Muscle of arm (tissue), 12 donors: ENCODE data around the gene KCNQ2. TPM values are rescaled to one million over a fixed set of nuclear protein-coding genes. Genes with fewer than 3 reads are reported as not detected.

Experiments
- DNase-seq: peaks from one replicate; pipeline ENCODE4 v3.0.0-alpha.2; 2013
- polyA plus RNA-seq, 12 donors: library from polyadenylated mRNA; unstranded; fragments of 120-200 nt; gene quantifications; one replicate each; pipeline ENCODE4 v1.2.1, GENCODE V29; 2013; ENCODE audit not compliant: insufficient read length in 12 of 12

Gene KCNQ2
- polyA plus RNA-seq, 12 donors: 1.6 to 5.4 (median 2.9) TPM; not detected in 1

DNA sequence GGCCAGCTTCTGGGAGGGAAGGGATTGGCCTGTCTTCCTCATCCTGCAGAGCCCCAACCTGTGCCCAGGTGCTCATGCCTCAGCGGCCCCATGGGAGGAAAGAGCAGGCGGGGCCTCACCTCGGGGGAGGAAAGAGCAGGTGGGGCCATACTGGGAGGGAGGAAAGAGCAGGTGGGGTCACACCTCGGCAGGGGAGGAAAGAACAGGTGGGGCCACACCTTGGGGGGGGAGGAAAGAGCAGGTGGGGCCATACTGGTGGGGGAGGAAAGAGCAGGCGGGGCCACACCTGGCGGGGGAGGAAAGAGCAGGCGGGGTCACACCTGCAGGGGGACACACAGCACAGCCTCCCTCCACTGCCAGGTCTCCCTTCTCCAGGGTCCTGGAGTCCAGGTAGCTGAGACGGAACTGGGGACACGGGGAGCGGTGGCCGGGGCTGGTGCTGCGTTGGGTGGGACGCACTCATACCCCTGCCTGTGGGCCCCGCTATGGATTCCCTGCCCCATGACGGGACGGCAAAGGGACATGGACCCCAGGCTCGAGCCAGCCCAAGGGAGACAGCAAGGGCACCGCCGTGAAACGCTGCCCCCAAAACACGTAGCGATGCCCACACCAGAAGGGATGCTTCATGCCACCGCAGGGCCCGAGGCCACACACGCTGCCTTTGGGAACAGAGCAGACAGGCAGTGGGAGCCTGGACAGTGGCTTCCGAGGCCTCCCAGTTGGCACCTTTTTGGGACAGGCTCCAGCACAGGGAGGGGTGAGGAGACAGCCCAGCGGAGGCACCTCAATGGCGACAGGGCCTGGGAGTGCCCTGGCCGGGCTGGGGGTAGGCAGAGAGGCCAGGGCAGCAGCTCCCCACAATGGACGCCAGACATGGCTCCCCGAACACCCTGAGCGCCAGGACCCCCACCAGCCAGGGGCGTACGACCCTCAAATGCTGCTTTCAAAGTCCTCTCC, 68.0 kb downstream of the KCNQ2 start:
- no peak for DNase-seq

DNA sequence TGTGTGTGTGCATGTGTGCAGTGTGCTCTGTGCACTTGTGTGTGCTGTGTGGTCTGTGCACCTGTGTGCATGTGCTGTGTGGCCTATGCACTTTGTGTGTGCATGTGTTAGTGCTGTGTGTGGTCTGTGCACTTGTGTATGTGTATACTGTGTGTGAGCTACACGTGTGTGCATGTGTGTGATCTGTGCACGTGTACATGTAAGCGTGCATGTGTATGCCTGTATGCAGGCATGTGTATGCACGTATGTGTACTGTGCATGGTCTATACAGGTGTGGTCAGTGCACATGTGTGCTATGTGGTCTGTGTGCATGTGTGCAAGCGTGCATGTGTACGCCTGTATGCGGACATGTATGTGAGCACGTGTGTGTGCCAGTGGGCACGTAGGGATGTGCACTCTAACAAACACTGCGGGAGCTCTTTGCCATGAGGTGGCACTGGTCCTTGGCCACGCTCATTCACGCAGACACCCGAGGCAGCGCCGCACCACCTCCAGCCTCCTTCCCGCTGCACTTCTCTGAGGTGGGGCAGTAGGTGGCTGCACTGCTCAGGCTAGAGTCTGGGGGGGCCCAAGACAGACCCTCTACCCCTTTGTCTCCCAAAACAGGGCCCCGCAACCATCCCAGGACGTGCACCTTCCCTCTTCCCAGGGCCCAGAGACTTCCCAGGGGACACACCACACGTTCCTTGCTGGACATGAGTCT, 68.9 kb downstream of the KCNQ2 start:
- DNase-seq: no peak

DNA sequence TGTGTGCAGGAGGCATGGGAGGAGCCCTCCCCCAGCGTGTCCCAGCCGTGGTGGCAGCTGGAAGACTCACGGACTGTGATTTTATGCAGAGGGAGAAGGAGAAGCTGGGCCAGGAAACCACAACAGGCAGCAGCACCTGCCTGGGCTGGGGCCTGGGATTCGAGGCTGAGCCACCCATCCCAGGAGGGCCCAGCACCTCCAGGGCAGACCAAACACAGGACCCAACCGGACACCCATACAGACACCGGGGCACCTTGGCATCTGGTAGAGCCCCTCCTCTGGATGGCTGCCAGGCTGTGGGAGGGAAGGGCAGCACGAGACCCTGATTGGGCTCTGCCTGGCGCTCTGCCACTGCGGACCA, 69.6 kb downstream of the KCNQ2 start:
- DNase-seq: no peak

DNA sequence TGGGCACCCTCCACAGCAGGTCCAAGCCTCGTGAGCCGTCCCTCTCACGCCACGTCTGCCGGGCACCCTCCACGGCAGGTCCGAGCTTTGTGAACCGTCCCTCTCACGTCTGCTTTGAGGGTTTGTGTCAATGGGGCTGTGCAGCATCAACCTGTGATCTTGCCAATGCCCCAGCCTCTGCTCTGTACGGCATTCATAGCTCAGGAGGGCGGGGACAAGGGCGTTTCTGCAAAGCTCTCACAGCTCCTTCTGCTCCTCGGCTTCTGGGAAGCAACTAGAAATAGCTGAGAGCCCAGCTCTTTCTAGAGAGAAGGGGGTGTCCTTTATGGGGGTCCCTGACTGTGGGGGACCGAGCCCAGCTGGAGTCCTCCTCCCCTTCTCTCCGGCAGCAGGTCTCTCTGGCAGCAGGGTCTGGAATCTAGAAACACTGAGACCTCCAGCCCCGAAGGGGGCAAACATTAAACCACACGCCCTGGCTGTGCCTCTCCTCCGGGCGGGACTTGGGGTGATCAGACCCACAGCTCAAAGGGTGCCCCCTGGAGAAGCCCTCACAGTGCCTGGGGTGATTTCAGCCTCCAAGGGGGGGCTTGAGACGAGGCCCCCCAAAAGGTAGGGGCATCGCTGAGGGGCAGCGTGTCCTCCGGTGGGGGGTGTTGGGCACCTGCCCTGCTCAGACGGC, 70.1 kb downstream of the KCNQ2 start:
- DNase-seq: no peak

DNA sequence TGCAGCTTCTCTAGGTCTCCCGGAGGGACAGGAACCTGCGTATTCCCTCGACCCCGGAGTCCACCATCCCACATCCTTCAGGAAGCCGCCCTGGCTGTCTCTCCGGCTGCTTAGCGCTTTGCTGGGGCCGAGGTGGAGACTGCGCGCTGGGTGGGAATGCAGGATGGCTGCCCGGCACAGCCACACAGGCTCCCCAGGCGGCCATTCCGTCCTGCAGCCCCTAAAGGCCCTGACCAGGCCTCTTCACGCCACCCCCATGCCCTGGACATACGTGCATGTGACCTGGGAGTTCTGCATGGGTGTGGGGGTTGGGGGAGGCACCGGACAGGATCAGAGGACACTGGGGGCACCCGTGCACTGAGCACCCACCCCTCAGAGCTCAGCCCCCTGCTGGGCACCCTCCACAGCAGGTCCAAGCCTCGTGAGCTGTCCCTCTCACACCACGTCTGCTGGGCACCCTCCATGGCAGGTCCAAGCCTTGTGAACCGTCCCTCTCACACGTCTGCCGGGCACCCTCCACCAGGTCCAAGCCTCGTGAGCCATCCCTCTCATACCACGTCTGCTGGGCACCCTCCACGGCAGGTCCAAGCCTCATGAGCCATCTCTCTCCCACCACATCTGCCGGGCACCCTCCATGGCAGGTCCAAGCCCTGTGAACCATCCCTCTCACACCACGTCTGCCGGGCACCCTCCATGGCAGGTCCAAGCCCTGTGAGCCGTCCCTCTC, 70.9 kb downstream of the KCNQ2 start:
- no peak for DNase-seq

DNA sequence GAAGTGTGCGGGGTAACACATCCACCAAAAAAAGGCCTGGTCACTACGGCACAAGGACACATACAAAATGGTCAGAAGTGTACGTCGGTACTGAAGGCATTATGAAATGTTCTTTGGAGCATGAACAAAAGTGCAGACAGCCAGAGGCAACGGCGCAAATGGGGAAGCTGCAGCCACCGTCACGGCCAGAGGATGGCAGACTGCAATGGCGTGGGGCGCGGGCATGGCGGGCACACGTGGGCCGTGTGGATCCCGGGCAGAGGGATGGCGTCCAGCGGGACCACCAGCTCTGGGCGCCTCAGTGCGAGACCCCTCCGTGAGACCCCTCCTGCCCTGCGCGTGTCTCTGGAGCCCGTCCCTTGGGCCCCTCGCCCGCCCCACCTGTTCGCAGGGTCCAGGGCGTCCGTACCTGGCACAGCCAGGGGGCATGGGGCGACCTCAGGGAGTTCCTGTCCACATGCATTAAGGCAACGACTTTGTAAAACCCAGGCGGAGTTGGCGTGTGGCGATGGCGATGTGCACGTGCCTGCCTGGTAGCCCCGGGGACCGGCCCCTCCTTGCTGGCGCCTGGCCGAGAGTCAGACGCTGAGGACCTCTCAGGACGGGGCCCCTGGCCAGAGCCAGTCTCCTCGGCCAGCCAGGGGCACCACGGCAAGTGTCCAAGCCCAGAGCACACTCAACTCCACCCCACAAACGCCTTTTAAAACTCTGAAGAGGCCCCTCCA, 71.8 kb downstream of the KCNQ2 start:
- DNase-seq: no peak

DNA sequence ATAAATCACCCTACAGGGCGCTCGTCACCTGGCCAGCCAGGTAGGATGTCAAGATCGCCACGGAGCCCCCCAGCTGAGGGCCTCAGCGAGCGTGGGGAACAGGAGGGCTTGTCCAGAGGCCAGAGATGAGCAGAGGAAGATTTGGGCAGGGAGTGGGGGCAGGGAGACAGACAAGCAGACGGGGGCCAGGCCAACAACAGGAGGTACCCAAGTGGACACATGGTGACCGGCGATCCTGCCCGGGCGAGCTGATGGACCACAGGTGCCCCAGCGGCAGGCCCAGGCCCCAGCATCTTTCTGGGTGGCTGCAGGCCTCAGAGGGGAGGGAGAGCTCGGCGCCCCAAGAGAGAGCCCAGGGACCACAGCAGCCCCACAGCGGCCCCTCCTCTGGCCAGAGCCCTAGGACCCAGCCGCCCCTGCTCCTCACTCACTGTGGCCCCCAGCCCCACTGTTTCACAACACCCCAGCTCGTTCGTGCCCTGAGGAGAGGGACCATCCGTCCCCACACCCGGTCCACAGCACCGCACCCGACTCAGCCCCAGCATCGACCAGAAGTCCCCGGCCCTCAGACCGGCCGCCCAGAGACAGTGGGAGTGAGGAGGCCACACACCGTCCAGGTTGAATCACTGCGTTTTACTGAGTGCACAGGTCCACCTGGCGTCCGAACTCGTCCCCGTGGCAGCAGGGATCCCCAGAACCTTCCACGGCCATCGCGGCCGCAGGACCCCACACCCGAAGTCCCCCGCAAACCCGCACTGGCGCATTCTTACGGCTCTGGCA, 72.7 kb downstream of the KCNQ2 start:
- no peak for DNase-seq

DNA sequence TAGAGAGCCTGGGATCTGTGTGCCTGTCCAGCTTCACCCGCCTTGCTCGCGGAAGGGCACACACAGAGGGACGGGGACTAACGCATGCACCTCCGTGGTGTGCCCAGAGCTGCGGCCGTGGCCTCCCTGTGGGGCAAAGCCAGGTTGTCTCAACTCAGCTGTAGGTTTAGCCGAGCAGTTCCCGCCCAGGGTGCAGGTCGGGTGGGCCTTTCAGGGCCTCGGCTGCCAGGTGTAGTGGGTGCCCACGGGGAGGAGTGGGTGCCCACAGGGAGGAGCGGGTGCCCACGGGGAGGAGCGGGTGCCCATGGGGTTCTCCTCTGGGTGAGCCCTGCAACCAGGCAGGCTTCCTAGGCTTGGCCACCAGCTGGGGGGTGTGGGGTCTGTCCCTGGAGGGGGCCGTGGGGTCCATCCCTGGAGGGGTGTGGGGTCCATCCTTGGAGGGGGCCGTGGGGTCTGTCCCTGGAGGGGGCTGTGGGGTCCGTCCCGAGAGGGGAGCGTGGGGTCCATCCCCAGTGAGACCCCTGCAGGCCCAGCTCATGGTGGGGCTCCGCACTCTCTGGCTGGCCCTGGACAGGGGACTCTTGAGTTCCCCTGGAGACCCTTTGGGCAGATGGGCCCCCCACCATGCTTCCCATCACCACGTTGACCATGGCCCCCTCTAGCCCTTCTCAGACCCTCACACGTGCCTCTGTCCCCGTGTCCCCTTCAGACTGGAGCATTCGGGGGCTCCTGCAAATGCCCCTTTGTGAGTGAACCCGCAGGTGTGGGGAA, 73.5 kb downstream of the KCNQ2 start:
- no peak for DNase-seq

DNA sequence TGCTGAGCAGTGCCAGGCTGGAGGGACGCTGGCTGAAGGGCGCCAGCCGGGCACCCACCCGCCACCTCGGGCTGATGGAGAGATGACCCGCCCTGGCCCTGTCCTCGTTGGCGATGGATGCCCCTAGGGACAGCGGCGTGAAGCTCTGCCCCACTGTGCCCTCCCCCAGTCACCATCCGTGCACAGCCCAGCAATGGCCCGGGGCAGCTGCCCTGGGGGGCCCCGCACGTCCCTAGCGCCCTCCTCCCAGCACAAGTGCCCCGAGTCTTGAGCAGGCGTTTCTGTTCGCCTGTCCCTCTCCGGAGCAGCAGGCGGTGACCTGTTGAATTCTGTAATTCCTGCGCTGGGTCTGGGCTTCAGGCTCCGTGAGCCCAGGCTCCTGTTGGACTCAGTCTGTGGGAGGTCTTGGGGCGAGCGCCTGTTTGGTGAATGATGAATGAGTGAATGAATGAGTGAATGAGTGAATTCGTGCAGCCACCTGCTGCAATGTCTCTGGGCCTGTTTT, 74.5 kb downstream of the KCNQ2 start:
- no peak for DNase-seq

DNA sequence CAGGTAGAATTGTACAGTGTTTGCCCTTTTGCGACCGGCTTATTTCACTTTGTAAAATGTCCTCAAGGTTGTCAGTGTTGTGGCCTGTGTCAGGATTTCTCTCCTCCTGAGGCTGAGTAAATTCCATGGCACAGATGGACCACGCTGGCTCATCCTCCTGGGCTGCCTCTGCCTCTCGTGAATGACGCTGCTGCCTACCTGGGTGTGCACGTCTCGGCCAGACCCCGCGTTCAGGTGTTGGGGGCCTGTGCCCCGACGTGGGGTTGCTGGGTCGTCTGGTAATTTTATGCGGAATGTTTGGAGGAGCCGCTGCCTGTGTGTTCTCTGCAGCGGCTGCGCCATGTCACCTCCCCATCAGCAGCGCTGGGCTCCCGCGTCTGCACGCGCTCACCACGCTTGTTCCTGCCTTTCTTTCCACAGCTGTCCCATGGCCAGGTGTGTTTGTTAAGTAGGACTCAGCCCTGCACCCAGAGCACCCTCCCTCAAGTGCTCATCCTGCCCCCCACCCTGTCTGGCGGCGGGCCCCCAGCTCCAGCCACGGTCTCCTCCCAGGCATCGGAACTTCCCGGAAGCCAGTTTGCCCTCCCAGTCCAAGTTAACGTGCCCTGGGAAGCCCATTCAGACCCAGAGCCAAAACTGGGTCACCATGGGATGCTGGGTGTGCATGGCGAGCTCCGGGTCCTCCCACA, 75.2 kb downstream of the KCNQ2 start:
- DNase-seq: no peak

DNA sequence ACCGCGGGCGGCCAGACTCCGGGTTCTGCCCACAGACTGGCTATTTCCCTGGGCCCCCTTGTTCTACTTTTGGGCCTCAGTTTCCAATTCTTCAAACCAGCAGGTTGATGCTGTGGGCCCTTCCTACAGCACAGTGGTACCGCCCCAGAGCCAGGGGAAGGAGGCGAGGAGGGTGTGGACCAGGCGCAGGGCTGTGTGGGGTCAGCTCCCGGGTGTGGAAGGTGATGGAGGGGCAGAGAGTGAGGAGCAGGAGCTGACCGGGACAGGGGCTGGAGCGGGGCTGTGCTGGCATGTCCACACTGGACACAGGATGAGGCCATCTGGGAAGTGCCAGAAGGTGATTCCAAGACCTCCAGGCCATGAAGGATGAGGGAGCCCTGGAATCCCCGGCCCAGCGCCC, 76.2 kb downstream of the KCNQ2 start:
- DNase-seq: no peak

DNA sequence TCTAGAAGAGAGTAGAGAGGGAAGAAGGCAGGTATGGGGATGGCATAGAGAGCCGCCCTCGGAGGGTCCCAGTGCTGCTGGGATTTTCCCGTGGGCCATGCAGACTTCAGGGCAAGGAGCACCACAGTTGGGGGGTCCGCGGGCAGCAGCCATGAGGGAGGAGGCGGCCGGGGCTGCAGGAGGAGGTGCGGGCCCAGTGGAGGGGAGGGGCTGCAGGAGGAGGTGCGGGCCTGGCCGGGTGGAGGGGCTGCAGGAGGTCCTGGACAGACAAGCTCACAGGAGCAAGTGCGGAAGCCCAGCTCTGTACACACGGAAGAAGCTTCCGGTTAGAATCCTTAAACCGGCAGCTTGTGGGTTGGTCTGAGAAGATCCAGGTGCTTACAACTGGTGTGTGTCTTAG, 76.7 kb downstream of the KCNQ2 start:
- DNase-seq: no peak

DNA sequence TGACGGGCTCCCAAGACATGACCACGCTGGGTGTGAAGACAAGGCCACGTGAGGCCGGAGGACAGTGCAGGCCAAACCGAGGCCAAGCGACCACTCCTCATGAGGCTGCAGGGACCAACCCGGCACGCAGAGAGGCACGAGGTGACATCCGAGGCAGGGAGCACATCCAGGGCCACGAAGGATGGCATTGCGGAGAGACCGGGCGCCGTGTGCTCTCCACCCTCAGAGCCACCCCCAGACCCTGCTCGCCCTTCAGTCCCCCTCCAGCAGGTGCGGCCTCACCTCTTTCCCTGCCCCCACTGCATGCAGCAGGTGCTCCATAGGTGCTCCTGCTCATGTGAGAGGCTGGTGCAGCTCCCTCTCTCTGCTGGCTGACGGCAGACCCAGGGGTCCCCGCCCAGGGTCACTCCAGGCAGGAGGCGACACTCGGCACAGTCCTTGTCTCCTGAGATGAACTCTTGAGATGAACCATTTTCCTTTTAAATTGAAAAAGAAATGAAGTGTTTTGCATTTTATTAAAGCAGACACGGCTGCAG, 77.5 kb downstream of the KCNQ2 start:
- no peak for DNase-seq

DNA sequence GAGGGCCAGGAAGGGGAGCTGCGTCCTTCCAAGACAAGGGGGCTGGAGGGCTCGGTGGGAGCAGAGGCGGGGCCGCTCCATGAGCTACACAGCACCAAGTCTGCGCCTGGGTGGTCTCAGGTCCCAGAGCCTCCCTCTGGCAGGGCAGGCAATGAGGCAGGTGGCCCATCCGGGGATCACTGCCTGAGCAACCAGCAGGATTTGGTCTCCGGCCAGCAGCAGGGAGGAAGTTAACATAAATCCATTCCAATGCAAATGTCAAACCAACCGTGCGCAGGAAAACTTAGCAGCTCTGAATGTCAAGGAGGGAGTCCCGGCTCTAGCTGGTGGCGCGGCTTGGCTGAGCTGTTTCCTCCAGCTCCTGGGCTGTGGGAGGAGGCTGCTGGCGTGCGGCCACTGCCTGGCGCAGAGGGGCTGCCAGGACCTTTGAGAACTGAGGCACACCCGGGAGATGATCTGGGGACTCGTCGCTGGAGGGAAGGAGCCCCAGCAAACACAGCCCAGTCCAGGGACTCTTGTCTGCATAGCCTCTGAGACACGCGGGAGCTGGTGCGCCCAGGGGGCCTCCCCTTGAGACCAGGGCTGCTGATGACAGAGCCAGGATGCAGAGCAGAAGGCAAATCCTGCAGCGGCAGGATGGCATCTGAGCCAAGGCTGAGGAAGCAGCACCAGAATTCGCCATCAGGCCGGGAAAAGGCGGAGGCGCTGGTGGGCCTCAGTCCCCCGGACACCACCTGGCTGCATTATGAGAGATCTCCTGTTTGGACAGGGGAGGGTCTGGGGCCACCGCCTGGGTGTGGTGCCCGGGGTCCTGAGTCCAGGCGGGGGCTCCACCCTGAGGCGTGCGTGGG, 78.2 kb downstream of the KCNQ2 start:
- DNase-seq: peak; percentile 39

DNA sequence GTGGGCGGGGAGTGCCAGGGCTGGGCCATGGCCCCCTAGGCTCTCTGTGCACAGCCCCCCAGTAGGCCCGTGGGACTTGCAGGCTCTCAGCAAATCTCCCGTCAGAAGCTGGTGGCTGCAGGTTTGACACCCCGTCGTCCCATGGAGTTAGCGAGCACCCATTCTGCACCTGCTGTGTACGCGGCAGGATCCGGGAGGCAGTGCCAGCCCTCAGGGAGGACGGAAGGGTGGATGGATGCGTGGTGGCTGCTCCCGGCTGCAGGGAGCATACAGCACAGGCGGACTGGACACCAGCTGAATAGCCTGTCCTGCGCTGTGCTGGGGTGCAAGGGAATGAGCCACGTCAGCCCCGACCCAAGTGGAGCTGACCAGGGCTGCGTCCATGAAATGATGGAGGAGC, 78.9 kb downstream of the KCNQ2 start:
- no peak for DNase-seq

DNA sequence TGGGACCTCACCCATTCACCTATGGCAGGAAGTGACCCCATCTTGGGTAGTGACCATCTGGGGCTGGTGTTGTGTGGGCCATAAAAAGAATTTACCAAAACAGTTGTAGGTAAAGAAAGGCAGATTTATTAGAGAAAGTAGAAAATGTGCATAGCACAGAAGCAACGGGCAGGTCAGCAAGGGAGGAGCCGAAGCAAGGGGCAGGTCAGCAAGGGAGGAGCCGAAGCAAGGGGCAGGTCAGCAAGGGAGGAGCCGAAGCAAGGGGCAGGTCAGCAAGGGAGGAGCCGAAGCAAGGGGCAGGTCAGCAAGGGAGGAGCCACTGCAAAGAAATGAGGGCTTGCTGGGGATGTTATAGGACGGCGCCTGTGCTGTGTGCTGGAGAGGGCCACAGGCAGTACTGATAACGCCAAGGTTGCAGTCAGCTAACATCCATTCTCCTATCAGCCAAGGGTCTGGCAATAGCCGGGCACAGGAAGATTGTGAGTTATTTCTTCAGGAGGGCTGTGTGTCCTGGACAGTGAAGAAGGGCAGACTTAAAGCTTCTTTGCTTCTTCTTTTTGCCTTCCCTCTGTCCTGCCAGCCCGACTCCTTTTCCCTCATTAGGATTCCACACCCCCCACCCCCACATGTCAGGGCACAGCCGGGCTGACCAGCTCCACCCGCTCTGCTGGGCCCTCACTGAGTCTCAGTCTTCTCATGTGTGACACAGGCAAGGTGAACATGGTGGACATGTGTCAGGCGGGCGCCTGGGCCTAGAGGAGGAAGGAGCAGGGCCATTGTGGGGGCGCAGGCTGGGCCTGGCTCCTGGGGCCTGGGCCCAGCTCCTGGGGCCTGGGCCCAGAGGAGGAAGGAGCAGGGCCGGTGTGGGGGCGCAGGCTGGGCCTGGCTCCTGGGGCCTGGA, 79.7 kb downstream of the KCNQ2 start:
- no peak for DNase-seq
